ENCODE data around the gene NPY2R.

NPY2R gene, protein sequence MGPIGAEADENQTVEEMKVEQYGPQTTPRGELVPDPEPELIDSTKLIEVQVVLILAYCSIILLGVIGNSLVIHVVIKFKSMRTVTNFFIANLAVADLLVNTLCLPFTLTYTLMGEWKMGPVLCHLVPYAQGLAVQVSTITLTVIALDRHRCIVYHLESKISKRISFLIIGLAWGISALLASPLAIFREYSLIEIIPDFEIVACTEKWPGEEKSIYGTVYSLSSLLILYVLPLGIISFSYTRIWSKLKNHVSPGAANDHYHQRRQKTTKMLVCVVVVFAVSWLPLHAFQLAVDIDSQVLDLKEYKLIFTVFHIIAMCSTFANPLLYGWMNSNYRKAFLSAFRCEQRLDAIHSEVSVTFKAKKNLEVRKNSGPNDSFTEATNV

DNA sequence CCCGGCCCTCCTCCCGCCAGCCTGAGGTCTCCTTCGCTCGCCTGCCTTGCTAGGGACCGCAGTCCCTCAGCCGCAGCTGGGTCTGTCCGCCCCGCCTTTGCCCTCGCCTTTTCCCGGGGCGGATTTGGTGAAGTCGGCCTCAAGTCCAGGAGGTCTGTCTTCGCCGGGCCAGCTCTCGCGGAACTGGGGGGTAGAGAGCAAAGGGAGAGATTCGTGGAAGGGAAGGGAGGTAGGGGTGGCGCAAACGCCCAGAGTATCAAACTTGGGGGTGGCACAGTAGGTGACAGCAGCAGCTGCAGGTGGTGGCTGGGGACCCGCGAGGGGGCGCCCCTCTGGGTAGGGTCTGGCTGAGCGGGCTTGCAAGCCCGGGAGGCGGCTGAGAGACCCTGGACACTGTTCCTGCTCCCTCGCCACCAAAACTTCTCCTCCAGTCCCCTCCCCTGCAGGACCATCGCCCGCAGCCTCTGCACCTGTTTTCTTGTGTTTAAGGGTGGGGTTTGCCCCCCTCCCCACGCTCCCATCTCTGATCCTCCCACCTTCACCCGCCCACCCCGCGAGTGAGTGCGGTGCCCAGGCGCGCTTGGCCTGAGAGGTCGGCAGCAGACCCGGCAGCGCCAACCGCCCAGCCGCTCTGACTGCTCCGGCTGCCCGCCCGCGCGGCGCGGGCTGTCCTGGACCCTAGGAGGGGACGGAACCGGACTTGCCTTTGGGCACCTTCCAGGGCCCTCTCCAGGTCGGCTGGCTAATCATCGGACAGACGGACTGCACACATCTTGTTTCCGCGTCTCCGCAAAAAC, at the start of gene NPY2R:
TSS of gene NPY2R (plus strand) at position 379 of the 797 bp plus-strand sequence. CDS start 5,304 bp downstream, outside the sequence.
- TF ChIP-seq, protein P1, sequence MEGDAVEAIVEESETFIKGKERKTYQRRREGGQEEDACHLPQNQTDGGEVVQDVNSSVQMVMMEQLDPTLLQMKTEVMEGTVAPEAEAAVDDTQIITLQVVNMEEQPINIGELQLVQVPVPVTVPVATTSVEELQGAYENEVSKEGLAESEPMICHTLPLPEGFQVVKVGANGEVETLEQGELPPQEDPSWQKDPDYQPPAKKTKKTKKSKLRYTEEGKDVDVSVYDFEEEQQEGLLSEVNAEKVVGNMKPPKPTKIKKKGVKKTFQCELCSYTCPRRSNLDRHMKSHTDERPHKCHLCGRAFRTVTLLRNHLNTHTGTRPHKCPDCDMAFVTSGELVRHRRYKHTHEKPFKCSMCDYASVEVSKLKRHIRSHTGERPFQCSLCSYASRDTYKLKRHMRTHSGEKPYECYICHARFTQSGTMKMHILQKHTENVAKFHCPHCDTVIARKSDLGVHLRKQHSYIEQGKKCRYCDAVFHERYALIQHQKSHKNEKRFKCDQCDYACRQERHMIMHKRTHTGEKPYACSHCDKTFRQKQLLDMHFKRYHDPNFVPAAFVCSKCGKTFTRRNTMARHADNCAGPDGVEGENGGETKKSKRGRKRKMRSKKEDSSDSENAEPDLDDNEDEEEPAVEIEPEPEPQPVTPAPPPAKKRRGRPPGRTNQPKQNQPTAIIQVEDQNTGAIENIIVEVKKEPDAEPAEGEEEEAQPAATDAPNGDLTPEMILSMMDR (IDR thresholded peaks at IDR 0.05; ENCODE audit: low read depth, low read length), result no peak
- no peak within 1 kb of the TSS for H3K4me3 ChIP-seq (ENCODE audit: low read depth, low read length)

DNA sequence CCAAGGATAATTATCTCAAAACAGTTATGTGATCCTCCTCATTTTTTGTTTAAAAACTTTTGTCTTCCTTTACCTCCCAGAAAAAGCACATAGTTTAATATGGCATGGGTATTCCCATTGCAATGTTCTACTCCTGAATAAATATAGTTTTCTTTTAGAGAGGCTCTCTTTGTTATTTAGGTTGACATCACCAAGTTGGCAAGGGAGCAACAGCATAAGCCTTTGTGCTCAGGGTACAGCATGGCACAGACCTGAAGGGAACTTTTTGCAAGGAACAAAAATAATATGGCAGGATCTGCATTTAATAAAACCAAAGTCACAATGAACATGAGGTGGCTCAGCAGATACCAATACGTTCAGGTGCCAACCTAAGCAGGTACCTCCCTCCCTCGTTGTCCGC, 47.1 kb upstream of the NPY2R start:
- TF ChIP-seq, protein P1 (IDR thresholded peaks at IDR 0.05; ENCODE audit: low read depth, low read length), result no peak
- H3K4me3 ChIP-seq (ENCODE audit: low read depth, low read length), result no peak overlapping the region

DNA sequence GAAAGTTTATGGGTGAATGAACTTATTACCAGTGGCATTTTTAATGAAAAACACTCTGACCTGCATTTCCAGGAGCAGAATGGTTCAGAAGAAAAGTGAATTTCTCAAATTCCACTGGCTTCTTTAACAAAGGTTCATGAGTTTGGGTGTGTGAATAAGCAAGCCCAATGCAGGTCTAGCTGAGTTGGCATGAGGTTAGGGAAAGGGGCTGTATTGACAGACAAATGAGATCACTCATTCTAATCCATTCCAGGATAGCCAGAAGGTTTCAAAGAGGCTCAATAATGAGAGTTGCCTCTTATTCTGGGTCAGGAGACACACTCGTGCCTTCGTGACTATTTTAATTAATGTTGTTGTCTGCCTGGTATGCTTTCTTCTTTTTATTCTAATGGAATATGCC, 43.7 kb upstream of the NPY2R start:
- TF ChIP-seq, protein P1 (IDR thresholded peaks at IDR 0.05; ENCODE audit: low read depth, low read length), result no peak
- no peak overlapping the region for H3K4me3 ChIP-seq (ENCODE audit: low read depth, low read length)

DNA sequence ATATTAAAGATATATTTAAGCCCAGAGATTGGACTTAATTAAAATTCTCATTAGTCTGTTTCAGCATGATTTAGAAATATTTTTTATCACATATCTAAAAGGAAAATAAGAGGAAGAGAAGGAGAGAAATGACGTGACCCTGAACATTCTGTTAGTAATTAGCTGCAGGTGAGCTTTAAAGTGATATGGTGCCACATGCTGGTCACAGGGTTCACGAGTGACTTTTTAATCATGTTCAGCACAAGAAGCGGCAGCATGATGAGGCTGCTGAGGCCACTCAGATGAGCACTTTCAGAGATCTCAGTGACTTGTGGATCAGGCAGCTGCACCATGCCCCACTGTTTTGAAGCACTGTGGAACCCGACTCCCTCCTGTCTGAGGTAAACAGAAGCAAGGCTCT, 37.9 kb upstream of the NPY2R start:
- no peak overlapping the region for H3K4me3 ChIP-seq (ENCODE audit: low read depth, low read length)
- TF ChIP-seq, protein P1 (IDR thresholded peaks at IDR 0.05; ENCODE audit: low read depth, low read length), result no peak

DNA sequence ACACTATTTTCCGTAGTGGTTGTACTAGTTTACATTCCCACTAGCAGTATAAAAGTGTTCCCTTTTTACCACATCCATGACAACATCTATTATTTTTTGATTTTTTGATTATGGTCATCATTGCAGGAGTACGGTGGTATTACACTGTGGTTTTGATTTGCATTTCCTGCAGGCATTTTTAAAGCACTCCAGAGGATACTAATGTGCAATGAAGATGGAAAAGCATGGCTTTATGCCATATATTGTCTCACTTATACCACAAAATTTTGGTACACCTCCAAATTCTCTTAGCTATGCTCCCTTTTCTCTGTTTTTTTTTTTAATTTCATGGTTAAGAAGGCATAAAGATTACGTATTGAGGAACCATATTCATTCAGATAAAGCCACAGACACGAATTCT, 35.1 kb upstream of the NPY2R start:
- no peak overlapping the region for H3K4me3 ChIP-seq (ENCODE audit: low read depth, low read length)
- TF ChIP-seq, protein P1 (IDR thresholded peaks at IDR 0.05; ENCODE audit: low read depth, low read length), result no peak

DNA sequence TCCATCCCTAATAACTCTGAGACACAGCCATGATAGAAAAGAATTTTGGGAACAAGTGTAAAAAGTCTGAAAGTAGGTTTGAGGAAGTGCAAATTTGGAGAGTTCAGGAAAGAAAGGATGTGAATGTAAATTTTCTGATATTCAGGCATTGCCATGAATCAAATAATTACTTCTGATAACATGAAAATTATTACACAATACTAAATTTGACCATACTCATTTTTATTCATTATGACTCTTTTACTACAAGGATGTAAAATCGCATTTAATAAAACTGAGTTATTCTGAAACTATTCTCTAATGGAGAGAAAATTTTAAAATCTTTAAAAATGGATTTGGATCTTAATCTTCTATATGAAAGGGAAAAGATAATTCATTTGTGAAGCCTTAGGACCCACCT, 33.8 kb upstream of the NPY2R start:
- TF ChIP-seq, protein P1 (IDR thresholded peaks at IDR 0.05; ENCODE audit: low read depth, low read length), result no peak
- no peak overlapping the region for H3K4me3 ChIP-seq (ENCODE audit: low read depth, low read length)

DNA sequence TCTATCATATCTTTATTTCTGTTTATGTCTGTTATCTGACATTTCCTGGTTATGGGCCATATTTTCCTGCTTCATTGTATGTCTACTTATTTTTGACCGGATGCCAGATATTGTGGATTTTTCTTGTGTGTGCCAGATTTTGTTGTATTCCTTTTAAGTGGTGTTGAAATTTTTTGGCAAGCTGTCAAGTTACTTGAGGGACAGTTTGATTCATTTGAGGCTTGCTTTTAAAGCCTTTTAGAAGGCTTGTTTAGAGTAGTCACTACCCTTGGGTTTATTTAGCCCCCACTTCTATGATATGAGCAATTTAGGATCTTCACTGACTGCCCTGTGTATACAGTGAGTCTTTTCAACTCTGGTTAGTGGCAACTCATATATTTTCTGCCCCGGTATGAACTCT, 29.2 kb upstream of the NPY2R start:
- no peak overlapping the region for H3K4me3 ChIP-seq (ENCODE audit: low read depth, low read length)
- TF ChIP-seq, protein P1 (IDR thresholded peaks at IDR 0.05; ENCODE audit: low read depth, low read length), result no peak

All from WI38 (cell line).